GM10266 (cell line): ENCODE measurements around the gene UGT1A7.
"Not testable (repeated sequence)": the region's sequence is repeated elsewhere in the genome, so short reads cannot be mapped to it uniquely, and the experiment has no call there.

Experiments used
- DNase-seq: peaks from one replicate; pipeline ENCODE4 v3.0.0; 2012; ENCODE audit errors: extremely low spot score
- CTCF ChIP-seq: IDR thresholded peaks from 2 replicates; pipeline ENCODE4 v1.5.1; 2012; ENCODE audit warnings: mild to moderate bottlenecking, low read depth; ENCODE audit not compliant: control insufficient read depth, insufficient read depth; ENCODE audit errors: missing control alignments

Gene UGT1A7

GRCh38 chr2:233713262-233713615, 31.5 kb downstream of the UGT1A7 start:
- DNase-seq = no peak
- TF ChIP-seq CTCF = no peak

GRCh38 chr2:233714121-233714520, 32.4 kb downstream of the UGT1A7 start:
- TF ChIP-seq CTCF = no peak
- no peak for DNase-seq

- DNase-seq = no peak
- TF ChIP-seq CTCF = no peak
These were observed 36.9 kb downstream of the UGT1A7 start, which contains the start of gene UGT1A4 for GRCh38 chr2:233718552-233718951. TSS of gene UGT1A4 (plus strand) at chr2:233718736. CDS start at chr2:233718821, 85 bp downstream.

- DNase-seq = no peak
- no peak for TF ChIP-seq CTCF
These were observed 47.1 kb downstream of the UGT1A7 start, which contains the start of gene UGT1A3 for GRCh38 chr2:233728723-233729301. TSS of gene UGT1A3 (plus strand) at chr2:233729042. CDS start at chr2:233729127, 85 bp downstream.

GRCh38 chr2:233736868-233737653, 55.4 kb downstream of the UGT1A7 start:
- not testable (repeated sequence) for DNase-seq

- no peak for TF ChIP-seq CTCF
- no peak for DNase-seq
These were observed 59.2 kb downstream of the UGT1A7 start for GRCh38 chr2:233740870-233741269.

- DNase-seq = no peak
- TF ChIP-seq CTCF = no peak
These were observed 62.0 kb downstream of the UGT1A7 start for GRCh38 chr2:233743464-233744259.
